Measurements from ENCODE around the gene GLI3.

Gene GLI3

GRCh38 chr7:41999736-42000283 lies 237.2 kb downstream of the GLI3 start:
- DNase-seq (ENCODE audit: low read depth in 2 of 2), result no peak

- no peak for DNase-seq (ENCODE audit: low read depth in 2 of 2)
Measured at GRCh38 chr7:41998041-41998440, 239.0 kb downstream of the GLI3 start.

- DNase-seq (ENCODE audit: low read depth in 2 of 2), result no peak
Measured at GRCh38 chr7:41997151-41997550, 239.9 kb downstream of the GLI3 start.

GRCh38 chr7:41996381-41997035 lies 240.5 kb downstream of the GLI3 start:
- no peak for DNase-seq (ENCODE audit: low read depth in 2 of 2)

- DNase-seq (ENCODE audit: low read depth in 2 of 2), result no peak
Measured at GRCh38 chr7:41995632-41996271, 241.3 kb downstream of the GLI3 start.

GRCh38 chr7:41994746-41995110 lies 242.3 kb downstream of the GLI3 start:
- DNase-seq (ENCODE audit: low read depth in 2 of 2), result no peak

GRCh38 chr7:41994036-41994745 lies 242.8 kb downstream of the GLI3 start:
- no peak for DNase-seq (ENCODE audit: low read depth in 2 of 2)

- no peak for DNase-seq (ENCODE audit: low read depth in 2 of 2)
Measured at GRCh38 chr7:41992881-41993867, 243.8 kb downstream of the GLI3 start.

- no peak for DNase-seq (ENCODE audit: low read depth in 2 of 2)
Measured at GRCh38 chr7:41984888-41985287, 252.1 kb downstream of the GLI3 start.

GRCh38 chr7:41981046-41982040 lies 255.7 kb downstream of the GLI3 start:
- no peak for DNase-seq (ENCODE audit: low read depth in 2 of 2)

- no peak for DNase-seq (ENCODE audit: low read depth in 2 of 2)
Measured at GRCh38 chr7:41979834-41980307, 257.1 kb downstream of the GLI3 start.

GRCh38 chr7:41978858-41979257 lies 258.2 kb downstream of the GLI3 start:
- no peak for DNase-seq (ENCODE audit: low read depth in 2 of 2)

GRCh38 chr7:41977661-41978060 lies 259.3 kb downstream of the GLI3 start:
- DNase-seq (ENCODE audit: low read depth in 2 of 2), result no peak

- DNase-seq (ENCODE audit: low read depth in 2 of 2), result no peak
Measured at GRCh38 chr7:41977151-41977651, 259.8 kb downstream of the GLI3 start.

GRCh38 chr7:41976411-41976810 lies 260.6 kb downstream of the GLI3 start:
- DNase-seq (ENCODE audit: low read depth in 2 of 2), result no peak

GRCh38 chr7:41975849-41976248 lies 261.2 kb downstream of the GLI3 start:
- no peak for DNase-seq (ENCODE audit: low read depth in 2 of 2)

- DNase-seq (ENCODE audit: low read depth in 2 of 2), result no peak
Measured at GRCh38 chr7:41974870-41975557, 262.0 kb downstream of the GLI3 start.

- DNase-seq (ENCODE audit: low read depth in 2 of 2), result no peak
Measured at GRCh38 chr7:41973202-41973730, 263.7 kb downstream of the GLI3 start.

- no peak for DNase-seq (ENCODE audit: low read depth in 2 of 2)
Measured at GRCh38 chr7:41972776-41973175, 264.2 kb downstream of the GLI3 start.

All from stimulated activated CD8-positive, alpha-beta memory T cell treated with anti-CD3 and anti-CD28 coated beads, Interleukin-15, amount 100 ng/mL, for 48 hours (primary cell).